Erythroblast (primary cell): ENCODE measurements around the gene ACSBG1.

ENCODE experiments used
- GATA1 ChIP-seq: IDR thresholded peaks from 2 replicates; pipeline ENCODE4 v1.6.1; 2011; ENCODE audit warnings: low read depth, mild to moderate bottlenecking, control low read depth, low read length, moderate library complexity
- POLR2A ChIP-seq: IDR thresholded peaks from 2 replicates; pipeline ENCODE4 v1.6.1; 2011; ENCODE audit warnings: mild to moderate bottlenecking, low read length

- TF ChIP-seq POLR2A: no peak
- no peak for TF ChIP-seq GATA1
Measured at GRCh38 chr15:78201281-78202190, 32.8 kb downstream of the ACSBG1 start.
